GM12878 (cell line): ENCODE measurements around the gene PGR. TPM values are rescaled to one million over a fixed set of nuclear protein-coding genes. Genes with fewer than 3 reads are reported as not detected.

Experiments used
- BHLHE40 ChIP-seq, 2 experiments: fragments of 450-650 bp in 1 of 2; IDR thresholded peaks; 2 replicates each; pipeline ENCODE4 v1.6.1; 2011 to 2017; ENCODE audit warnings: low read depth in 2 of 2, borderline replicate concordance in 1 of 2, improper control_type of control experiment in 1 of 2, low read length in 1 of 2, mild to moderate bottlenecking in 1 of 2
- CEBPZ ChIP-seq: fragments of 150-350 bp; IDR thresholded peaks from 2 replicates; pipeline ENCODE4 v1.6.1; 2016; ENCODE audit warnings: low read depth, low read length
- ESRRA ChIP-seq: IDR thresholded peaks from 2 replicates; pipeline ENCODE4 v1.6.1; 2012; ENCODE audit warnings: mild to moderate bottlenecking, low read length, improper control_type of control experiment
- MXI1 ChIP-seq: fragments of 150-350 bp; IDR thresholded peaks from 2 replicates; pipeline ENCODE4 v1.6.1; 2011; ENCODE audit warnings: low read depth, mild to moderate bottlenecking, inconsistent platforms, low read length, improper control_type of control experiment
- MYB ChIP-seq: fragments of 150-350 bp; IDR thresholded peaks from 2 replicates; pipeline ENCODE4 v1.6.1; 2014; ENCODE audit warnings: mild to moderate bottlenecking, low read depth, low read length, borderline replicate concordance
- NFYA ChIP-seq: IDR thresholded peaks from 2 replicates; pipeline ENCODE4 v1.6.1; 2011; ENCODE audit warnings: low read depth, mild to moderate bottlenecking, low read length, improper control_type of control experiment, borderline replicate concordance
- NKRF ChIP-seq: fragments of 450-650 bp; conservative IDR thresholded peaks from 2 replicates; pipeline ENCODE4 v1.6.1; 2017; ENCODE audit warnings: mild to moderate bottlenecking, moderate library complexity
- PBX3 ChIP-seq: IDR thresholded peaks from 2 replicates; pipeline ENCODE4 v1.6.1; 2011; ENCODE audit warnings: mild to moderate bottlenecking, low read depth, low read length, moderate library complexity; ENCODE audit not compliant: insufficient replicate concordance
- RUNX3 ChIP-seq: IDR thresholded peaks from 2 replicates; pipeline ENCODE4 v1.6.1; 2012; ENCODE audit warnings: low read length, inconsistent platforms
- SKIL ChIP-seq: fragments of 450-650 bp; IDR thresholded peaks from 2 replicates; pipeline ENCODE4 v1.6.1; 2017; ENCODE audit warnings: mild to moderate bottlenecking, low read depth, inconsistent platforms; ENCODE audit not compliant: poor library complexity, severe bottlenecking
- SMAD1 ChIP-seq: fragments of 450-650 bp; IDR thresholded peaks from 2 replicates; pipeline ENCODE4 v1.6.1; 2018; ENCODE audit warnings: mild to moderate bottlenecking, low read depth; ENCODE audit not compliant: partially characterized antibody
- ZNF592 ChIP-seq: fragments of 450-650 bp; IDR thresholded peaks from 2 replicates; pipeline ENCODE4 v1.6.1; 2017; ENCODE audit warnings: mild to moderate bottlenecking, moderate library complexity
- polyA plus RNA-seq, 11 experiments: library from polyadenylated mRNA; depleted of rRNA in 4 of 11; unstranded in 6 of 11; stranded (reverse) in 5 of 11; fragments of >200 nt; fragmentation: Nextera tagmentation in 4 of 11; fragmentation: Illumina TruSeq in 1 of 11; extraction: Ambion mirVana in 4 of 11; extraction: Trizol in 1 of 11; gene quantifications; 1 replicate in 1 of 11; 2 replicates in 10 of 11; pipeline versions ENCODE4 v1.2.1 to v1.2.3, GENCODE V29; 2011 to 2016; ENCODE audit warnings: inconsistent platforms in 2 of 11, missing spikeins in 2 of 11, low read depth in 1 of 11
- total RNA-seq, 4 experiments: library from RNA; depleted of rRNA in 3 of 4; stranded (reverse); fragments of >200 nt in 3 of 4; fragmentation: Illumina TruSeq in 1 of 4; extraction: Trizol in 1 of 4; gene quantifications; 2 replicates each; pipeline versions ENCODE4 v1.2.1 to v1.2.3, GENCODE V29; 2013 to 2021

The PGR gene
- total and polyA plus RNA-seq, 10 of the 15 experiments (the other 5 are each of a cell fraction or from before 2014, with no cell fraction given) = 0.01 TPM; not detected in 9

GRCh38 chr11:101045415-101045814 is 84.2 kb downstream of the PGR start (continued):
- no peak for TF ChIP-seq CEBPZ
- no peak for TF ChIP-seq PBX3
- no peak for TF ChIP-seq ZNF592
- TF ChIP-seq MXI1 = no peak
- no peak for TF ChIP-seq BHLHE40 (IDR thresholded peaks at IDR 0.05; ENCODE audit: borderline replicate concordance in 1 of 2, low read depth in 2 of 2, low read length in 1 of 2)
- no peak for TF ChIP-seq NKRF
- TF ChIP-seq MYB = no peak
- TF ChIP-seq SKIL = no peak
- no peak for TF ChIP-seq NFYA
- no peak for TF ChIP-seq SMAD1
- no peak for TF ChIP-seq RUNX3
- TF ChIP-seq ESRRA = no peak
